Uterus (tissue), 2 donors: Measurements from ENCODE around the gene CDC42SE2.

Experiments
- POLR2A ChIP-seq, 2 donors: fragments of 450-650 bp; IDR thresholded peaks; one replicate each; pipeline ENCODE4 v1.6.1; 2016; ENCODE audit warnings: antibody characterized with exemption in 2 of 2, mild to moderate bottlenecking in 1 of 2, moderate library complexity in 1 of 2
- TF ChIP-seq, protein P1 (sequence below), 4 experiments: fragments of 200-600 bp in 2 of 4; fragments of 450-650 bp in 2 of 4; sonication (generic) in 2 of 4; IDR thresholded peaks; one replicate each; pipeline ENCODE4 v1.5.1; 2016 to 2019; ENCODE audit warnings: antibody characterized with exemption in 4 of 4, mild to moderate bottlenecking in 2 of 4, moderate library complexity in 1 of 4

DNA sequence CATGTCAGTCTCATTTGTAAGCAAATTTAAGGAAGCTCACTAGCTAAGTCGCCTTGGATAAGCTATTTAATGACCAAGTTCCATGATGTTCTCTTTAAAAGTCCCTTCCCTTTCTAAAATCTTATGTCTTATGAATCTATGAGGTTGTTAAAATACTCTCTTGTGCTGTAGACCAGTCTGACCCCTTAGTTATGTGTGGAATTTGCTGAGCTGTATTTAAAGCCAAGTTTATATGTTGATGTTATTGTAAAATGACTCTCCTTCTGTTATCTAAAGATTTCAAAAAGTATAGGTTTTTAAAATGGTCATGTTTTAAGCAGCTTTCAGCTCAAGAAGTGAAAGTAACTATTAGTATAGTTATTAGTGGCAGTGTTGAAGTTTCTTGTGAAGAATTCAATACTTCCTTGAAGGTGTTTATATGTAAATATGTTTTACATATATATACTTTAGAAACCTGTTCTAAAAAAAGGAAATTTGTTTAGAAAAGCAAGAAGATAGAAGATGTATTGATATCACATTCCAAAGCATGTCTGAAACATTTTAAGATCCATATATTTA lies 92.2 kb downstream of the CDC42SE2 start:
- TF ChIP-seq, protein P1, sequence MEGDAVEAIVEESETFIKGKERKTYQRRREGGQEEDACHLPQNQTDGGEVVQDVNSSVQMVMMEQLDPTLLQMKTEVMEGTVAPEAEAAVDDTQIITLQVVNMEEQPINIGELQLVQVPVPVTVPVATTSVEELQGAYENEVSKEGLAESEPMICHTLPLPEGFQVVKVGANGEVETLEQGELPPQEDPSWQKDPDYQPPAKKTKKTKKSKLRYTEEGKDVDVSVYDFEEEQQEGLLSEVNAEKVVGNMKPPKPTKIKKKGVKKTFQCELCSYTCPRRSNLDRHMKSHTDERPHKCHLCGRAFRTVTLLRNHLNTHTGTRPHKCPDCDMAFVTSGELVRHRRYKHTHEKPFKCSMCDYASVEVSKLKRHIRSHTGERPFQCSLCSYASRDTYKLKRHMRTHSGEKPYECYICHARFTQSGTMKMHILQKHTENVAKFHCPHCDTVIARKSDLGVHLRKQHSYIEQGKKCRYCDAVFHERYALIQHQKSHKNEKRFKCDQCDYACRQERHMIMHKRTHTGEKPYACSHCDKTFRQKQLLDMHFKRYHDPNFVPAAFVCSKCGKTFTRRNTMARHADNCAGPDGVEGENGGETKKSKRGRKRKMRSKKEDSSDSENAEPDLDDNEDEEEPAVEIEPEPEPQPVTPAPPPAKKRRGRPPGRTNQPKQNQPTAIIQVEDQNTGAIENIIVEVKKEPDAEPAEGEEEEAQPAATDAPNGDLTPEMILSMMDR (IDR thresholded peaks at IDR 0.05), result no peak
- no peak for TF ChIP-seq POLR2A (IDR thresholded peaks at IDR 0.05)
